ENCODE data around the gene MYOZ3.

DNA sequence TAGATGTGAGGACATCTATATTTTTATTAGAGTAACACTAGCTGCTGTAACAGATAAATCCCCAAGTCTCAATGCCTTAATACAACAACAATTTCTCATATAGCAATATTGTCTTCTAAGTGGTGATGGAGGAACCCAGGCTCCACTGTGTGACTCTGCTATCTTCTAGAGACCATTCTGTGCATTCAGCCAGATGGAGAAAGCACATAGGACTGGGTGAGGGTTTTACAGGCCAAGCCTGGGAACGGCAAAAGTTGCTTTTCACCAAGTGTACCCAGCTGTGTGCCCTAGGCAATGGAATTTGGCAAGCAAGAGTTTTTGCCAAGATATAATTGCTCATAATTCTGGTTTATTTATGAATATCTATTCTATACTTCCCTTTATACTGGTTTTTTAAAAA, 28.1 kb downstream of the MYOZ3 start:
- TF ChIP-seq, protein P1, sequence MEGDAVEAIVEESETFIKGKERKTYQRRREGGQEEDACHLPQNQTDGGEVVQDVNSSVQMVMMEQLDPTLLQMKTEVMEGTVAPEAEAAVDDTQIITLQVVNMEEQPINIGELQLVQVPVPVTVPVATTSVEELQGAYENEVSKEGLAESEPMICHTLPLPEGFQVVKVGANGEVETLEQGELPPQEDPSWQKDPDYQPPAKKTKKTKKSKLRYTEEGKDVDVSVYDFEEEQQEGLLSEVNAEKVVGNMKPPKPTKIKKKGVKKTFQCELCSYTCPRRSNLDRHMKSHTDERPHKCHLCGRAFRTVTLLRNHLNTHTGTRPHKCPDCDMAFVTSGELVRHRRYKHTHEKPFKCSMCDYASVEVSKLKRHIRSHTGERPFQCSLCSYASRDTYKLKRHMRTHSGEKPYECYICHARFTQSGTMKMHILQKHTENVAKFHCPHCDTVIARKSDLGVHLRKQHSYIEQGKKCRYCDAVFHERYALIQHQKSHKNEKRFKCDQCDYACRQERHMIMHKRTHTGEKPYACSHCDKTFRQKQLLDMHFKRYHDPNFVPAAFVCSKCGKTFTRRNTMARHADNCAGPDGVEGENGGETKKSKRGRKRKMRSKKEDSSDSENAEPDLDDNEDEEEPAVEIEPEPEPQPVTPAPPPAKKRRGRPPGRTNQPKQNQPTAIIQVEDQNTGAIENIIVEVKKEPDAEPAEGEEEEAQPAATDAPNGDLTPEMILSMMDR (IDR thresholded peaks at IDR 0.05; ENCODE audit: poor library complexity, severe bottlenecking), result no peak
- no peak for TF ChIP-seq EZH2 (IDR thresholded peaks at IDR 0.05; ENCODE audit: borderline replicate concordance, insufficient read depth, low read length, poor library complexity, severe bottlenecking)
- TF ChIP-seq POLR2AphosphoS5 (IDR thresholded peaks at IDR 0.05), result no peak
- no peak for TF ChIP-seq EP300 (conservative IDR thresholded peaks at IDR 0.05; ENCODE audit: poor library complexity, severe bottlenecking)
- no peak for TF ChIP-seq RAD21 (conservative IDR thresholded peaks at IDR 0.05)
- TF ChIP-seq, protein P2, sequence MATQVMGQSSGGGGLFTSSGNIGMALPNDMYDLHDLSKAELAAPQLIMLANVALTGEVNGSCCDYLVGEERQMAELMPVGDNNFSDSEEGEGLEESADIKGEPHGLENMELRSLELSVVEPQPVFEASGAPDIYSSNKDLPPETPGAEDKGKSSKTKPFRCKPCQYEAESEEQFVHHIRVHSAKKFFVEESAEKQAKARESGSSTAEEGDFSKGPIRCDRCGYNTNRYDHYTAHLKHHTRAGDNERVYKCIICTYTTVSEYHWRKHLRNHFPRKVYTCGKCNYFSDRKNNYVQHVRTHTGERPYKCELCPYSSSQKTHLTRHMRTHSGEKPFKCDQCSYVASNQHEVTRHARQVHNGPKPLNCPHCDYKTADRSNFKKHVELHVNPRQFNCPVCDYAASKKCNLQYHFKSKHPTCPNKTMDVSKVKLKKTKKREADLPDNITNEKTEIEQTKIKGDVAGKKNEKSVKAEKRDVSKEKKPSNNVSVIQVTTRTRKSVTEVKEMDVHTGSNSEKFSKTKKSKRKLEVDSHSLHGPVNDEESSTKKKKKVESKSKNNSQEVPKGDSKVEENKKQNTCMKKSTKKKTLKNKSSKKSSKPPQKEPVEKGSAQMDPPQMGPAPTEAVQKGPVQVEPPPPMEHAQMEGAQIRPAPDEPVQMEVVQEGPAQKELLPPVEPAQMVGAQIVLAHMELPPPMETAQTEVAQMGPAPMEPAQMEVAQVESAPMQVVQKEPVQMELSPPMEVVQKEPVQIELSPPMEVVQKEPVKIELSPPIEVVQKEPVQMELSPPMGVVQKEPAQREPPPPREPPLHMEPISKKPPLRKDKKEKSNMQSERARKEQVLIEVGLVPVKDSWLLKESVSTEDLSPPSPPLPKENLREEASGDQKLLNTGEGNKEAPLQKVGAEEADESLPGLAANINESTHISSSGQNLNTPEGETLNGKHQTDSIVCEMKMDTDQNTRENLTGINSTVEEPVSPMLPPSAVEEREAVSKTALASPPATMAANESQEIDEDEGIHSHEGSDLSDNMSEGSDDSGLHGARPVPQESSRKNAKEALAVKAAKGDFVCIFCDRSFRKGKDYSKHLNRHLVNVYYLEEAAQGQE (IDR thresholded peaks at IDR 0.05; ENCODE audit: borderline replicate concordance), result no peak
- TF ChIP-seq MXI1 (conservative IDR thresholded peaks at IDR 0.05; ENCODE audit: poor library complexity, severe bottlenecking), result no peak
